GM21381 (cell line): Measurements from ENCODE around the gene MYMK.

Source experiments
- ATAC-seq: cut with Tn5 transposase; IDR thresholded peaks from one replicate; pipeline ENCODE4 v1.9.1; 2021; ENCODE audit warnings: mild to moderate bottlenecking, moderate library complexity; ENCODE audit not compliant: unreplicated experiment

MYMK gene

GRCh38 chr9:133506653-133507038 is 18.1 kb downstream of the MYMK start:
- no peak for ATAC-seq

GRCh38 chr9:133505901-133506652 is 18.7 kb downstream of the MYMK start:
- ATAC-seq, result no peak

- ATAC-seq, result no peak
Measured at GRCh38 chr9:133505186-133505830, 19.5 kb downstream of the MYMK start.

- ATAC-seq, result no peak
Measured at GRCh38 chr9:133502112-133502511, 22.6 kb downstream of the MYMK start.

GRCh38 chr9:133499892-133500270 is 24.9 kb downstream of the MYMK start:
- no peak for ATAC-seq

- no peak for ATAC-seq
Measured at GRCh38 chr9:133499132-133499891, 25.4 kb downstream of the MYMK start.

GRCh38 chr9:133496861-133497842 is 27.6 kb downstream of the MYMK start:
- no peak for ATAC-seq

GRCh38 chr9:133495327-133496293 is 29.1 kb downstream of the MYMK start:
- no peak for ATAC-seq

- no peak for ATAC-seq
Measured at GRCh38 chr9:133494636-133495326, 30.0 kb downstream of the MYMK start.

GRCh38 chr9:133493845-133494540 is 30.8 kb downstream of the MYMK start:
- no peak for ATAC-seq

- no peak for ATAC-seq
Measured at GRCh38 chr9:133493428-133493827, 31.3 kb downstream of the MYMK start.

GRCh38 chr9:133492061-133493021 is 32.4 kb downstream of the MYMK start:
- no peak for ATAC-seq

- no peak for ATAC-seq
Measured at GRCh38 chr9:133491656-133491925, 33.2 kb downstream of the MYMK start.

GRCh38 chr9:133490865-133491655 is 33.7 kb downstream of the MYMK start:
- no peak for ATAC-seq

GRCh38 chr9:133490201-133490681 is 34.5 kb downstream of the MYMK start:
- no peak for ATAC-seq
